Stimulated activated naive B cell treated with anti-CD40 and anti-IgM and Interleukin-4, amounts not matched to agents 10 μg/mL and 1 μg/mL and 100 μg/mL, for 72 hours (primary cell): ENCODE measurements around the gene SULT6B1.

ENCODE experiments used
- ATAC-seq, 2 donors: fragments of 150-1000 bp; cut with Tn5 transposase; replicated peaks; 2 replicates each; pipeline ENCODE4 v1.10.0; 2021; ENCODE audit warnings: moderate library complexity in 1 of 2
- DNase-seq: peaks from one replicate; pipeline ENCODE4 v3.0.0; 2021
- H3K27ac Mint-ChIP-seq: one replicate; pipeline ENCODE4 v1.8.0; 2022; ENCODE audit warnings: mild to moderate bottlenecking, mixed read lengths
- H3K27me3 Mint-ChIP-seq, 2 donors: one replicate each; pipeline ENCODE4 v1.8.0; 2022; ENCODE audit warnings: mixed read lengths in 2 of 2
- H3K36me3 Mint-ChIP-seq, 2 donors: one replicate each; pipeline ENCODE4 v1.8.0; 2022; ENCODE audit warnings: mixed read lengths in 2 of 2, mild to moderate bottlenecking in 1 of 2
- H3K4me1 Mint-ChIP-seq, 2 donors: one replicate each; pipeline ENCODE4 v1.8.0; 2022; ENCODE audit warnings: mixed read lengths in 2 of 2, mild to moderate bottlenecking in 1 of 2
- H3K4me3 Mint-ChIP-seq, 2 donors: one replicate each; pipeline ENCODE4 v1.8.0; 2022; ENCODE audit warnings: mild to moderate bottlenecking in 2 of 2, mixed read lengths in 2 of 2, moderate library complexity in 1 of 2
- H3K9me3 Mint-ChIP-seq, 2 donors: one replicate each; pipeline ENCODE4 v1.8.0; 2022; ENCODE audit warnings: mixed read lengths in 2 of 2, mild to moderate bottlenecking in 1 of 2

Gene SULT6B1

GRCh38 chr2:37149626-37150322 is 38.7 kb downstream of the SULT6B1 start:
- H3K36me3 Mint-ChIP-seq, result peaks cover 33 to 56% of the 10 kb centered on the region in 2 donors
- no peak overlapping the region for H3K27ac Mint-ChIP-seq
- peaks cover 0 to 3% of the 10 kb centered on the region in 2 donors for H3K9me3 Mint-ChIP-seq
- peak; percentile 14 to 21 for ATAC-seq
- H3K4me3 Mint-ChIP-seq, result no peak overlapping the region
- no peak for DNase-seq
- H3K4me1 Mint-ChIP-seq, result peaks cover 21 to 42% of the 10 kb centered on the region in 2 donors
- no peaks in the 10 kb centered on the region for H3K27me3 Mint-ChIP-seq

DNA sequence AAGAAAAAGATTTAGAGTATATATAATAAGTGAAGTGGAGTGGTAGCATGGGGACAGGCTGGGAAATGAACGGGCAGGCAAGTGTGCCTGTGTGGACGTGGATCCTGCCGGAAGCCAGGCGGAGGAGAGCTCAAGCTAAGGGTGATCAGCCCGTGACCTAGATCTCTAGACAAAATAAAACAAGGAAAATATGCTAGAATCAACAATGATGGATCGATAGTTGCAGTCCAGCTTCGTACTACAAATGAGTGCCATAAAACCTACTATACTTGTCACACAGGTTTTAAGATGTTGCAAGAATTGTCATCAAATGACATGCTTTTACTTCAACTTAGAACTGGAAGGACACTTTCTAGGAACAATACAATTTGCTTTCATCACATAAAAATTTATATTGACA is 40.1 kb downstream of the SULT6B1 start:
- DNase-seq, result no peak
- no peak for ATAC-seq
- H3K27ac Mint-ChIP-seq, result no peak overlapping the region
- H3K36me3 Mint-ChIP-seq, result peaks cover 31 to 48% of the 10 kb centered on the region in 2 donors
- no peaks in the 10 kb centered on the region for H3K27me3 Mint-ChIP-seq
- H3K4me1 Mint-ChIP-seq, result peaks cover 16 to 30% of the 10 kb centered on the region in 2 donors
- no peak overlapping the region for H3K4me3 Mint-ChIP-seq
- H3K9me3 Mint-ChIP-seq, result peaks cover 0 to 3% of the 10 kb centered on the region in 2 donors

DNA sequence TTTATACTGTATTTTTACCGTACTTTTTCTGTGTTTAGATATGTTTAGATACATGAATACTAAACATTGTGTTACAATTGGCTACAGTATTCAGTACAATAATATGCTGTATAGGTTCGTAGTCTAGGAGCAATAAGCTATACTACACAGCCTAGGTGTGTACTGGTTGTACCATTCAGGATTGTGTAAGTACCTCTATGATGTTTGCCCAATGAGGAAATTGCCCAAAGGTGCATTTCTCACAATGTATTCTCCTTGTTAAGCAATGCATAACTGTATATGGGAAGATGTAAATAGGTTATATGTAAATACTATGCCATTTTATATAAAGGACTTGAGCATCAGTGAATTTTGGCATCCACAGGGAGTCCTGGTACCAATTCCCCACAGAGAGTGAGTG is 42.4 kb downstream of the SULT6B1 start:
- Mint-ChIP-seq H3K4me1 (peaks cover 11 to 19% of the 10 kb centered on the region in 2 donors), H3K9me3 (no peaks in the 10 kb centered on the region), H3K27ac (no peak overlapping the region), H3K36me3 (peaks cover 26 to 44% of the 10 kb centered on the region in 2 donors), H3K4me3 (no peak overlapping the region), H3K27me3 (no peaks in the 10 kb centered on the region)
- DNase-seq (no peak), ATAC-seq (no peak)

GRCh38 chr2:37143974-37144373 is 44.5 kb downstream of the SULT6B1 start:
- H3K27ac Mint-ChIP-seq, result no peak overlapping the region
- no peak for ATAC-seq
- DNase-seq, result no peak
- H3K27me3 Mint-ChIP-seq, result no peaks in the 10 kb centered on the region
- peaks cover 6 to 12% of the 10 kb centered on the region in 2 donors for H3K4me1 Mint-ChIP-seq
- H3K36me3 Mint-ChIP-seq, result peaks cover 30 to 51% of the 10 kb centered on the region in 2 donors
- H3K9me3 Mint-ChIP-seq, result no peaks in the 10 kb centered on the region
- H3K4me3 Mint-ChIP-seq, result no peak overlapping the region

DNA sequence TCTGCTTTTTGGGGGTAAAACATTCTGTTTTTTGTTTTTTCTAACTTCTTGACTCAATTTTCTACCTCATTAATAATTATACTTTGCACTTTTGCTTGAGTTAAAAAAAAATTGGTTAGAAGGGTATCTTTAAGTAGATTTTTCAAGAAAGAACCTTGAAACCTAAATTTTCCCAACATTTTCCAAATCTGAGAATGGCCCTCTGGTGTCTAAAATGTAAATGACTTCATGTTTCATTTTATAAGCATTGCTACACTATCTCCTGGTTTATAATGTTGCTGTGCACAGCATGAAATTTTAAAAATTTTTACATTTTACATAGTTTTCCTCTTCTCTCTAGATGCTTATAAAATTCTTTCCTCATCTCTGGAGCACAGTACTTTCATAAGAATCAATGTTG is 45.9 kb downstream of the SULT6B1 start:
- Mint-ChIP-seq H3K9me3 (no peaks in the 10 kb centered on the region), H3K36me3 (peaks cover 22 to 40% of the 10 kb centered on the region in 2 donors), H3K27ac (peak overlapping the region; percentile 1), H3K4me3 (no peak overlapping the region), H3K4me1 (peaks cover 6 to 7% of the 10 kb centered on the region in 2 donors), H3K27me3 (no peaks in the 10 kb centered on the region)
- no peak for DNase-seq
- ATAC-seq, result no peak

DNA sequence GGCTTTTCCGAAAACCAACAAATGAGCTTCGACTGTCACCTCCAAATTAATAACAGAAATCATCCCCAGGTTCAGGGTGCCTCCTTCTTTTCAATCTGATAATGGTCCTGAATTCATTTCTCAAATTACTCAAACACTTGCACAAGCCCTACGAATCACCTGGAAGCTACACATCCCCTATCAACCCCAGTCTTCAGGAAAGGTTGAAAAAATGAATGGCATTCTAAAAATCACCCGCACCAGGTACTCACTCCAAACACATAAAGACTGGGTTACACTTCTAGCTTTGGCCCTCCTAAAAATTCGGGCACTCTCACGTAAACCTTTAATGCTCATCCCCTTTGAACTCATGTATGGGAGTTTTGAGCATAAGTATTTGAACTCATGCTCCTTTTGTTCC is 55.6 kb downstream of the SULT6B1 start:
- Mint-ChIP-seq H3K9me3 (no peaks in the 10 kb centered on the region), H3K27me3 (no peaks in the 10 kb centered on the region), H3K36me3 (peaks cover 51 to 56% of the 10 kb centered on the region in 2 donors), H3K27ac (no peak overlapping the region), H3K4me3 (no peak overlapping the region), H3K4me1 (no peaks in the 10 kb centered on the region)
- DNase-seq (no peak), ATAC-seq (no peak)

DNA sequence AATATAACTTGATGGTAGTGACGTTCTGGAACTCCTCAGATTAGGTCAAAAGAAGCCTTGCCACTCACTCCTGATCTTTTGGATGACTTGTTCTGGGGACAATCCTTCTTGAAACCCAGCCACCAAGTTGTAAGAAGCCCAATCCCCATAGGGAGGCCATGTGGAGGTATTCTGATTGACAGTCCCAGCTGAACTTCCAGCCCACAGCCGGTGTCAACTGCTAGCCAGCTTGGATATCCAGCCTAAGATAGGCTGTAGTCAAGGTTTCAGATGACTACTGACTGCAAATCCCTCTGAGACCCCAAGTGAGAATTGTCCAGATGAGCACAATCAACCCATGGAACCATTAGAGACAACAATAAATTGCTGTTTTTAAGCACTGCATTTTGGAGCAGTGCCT is 63.1 kb downstream of the SULT6B1 start:
- Mint-ChIP-seq H3K9me3 (no peaks in the 10 kb centered on the region), H3K36me3 (peaks cover 48 to 63% of the 10 kb centered on the region in 2 donors), H3K4me3 (no peak overlapping the region), H3K4me1 (no peaks in the 10 kb centered on the region), H3K27me3 (no peaks in the 10 kb centered on the region), H3K27ac (no peak overlapping the region)
- no peak for ATAC-seq
- DNase-seq, result no peak

GRCh38 chr2:37119157-37119556 is 69.3 kb downstream of the SULT6B1 start:
- Mint-ChIP-seq H3K27ac (no peak overlapping the region), H3K36me3 (peaks cover 38 to 50% of the 10 kb centered on the region in 2 donors), H3K27me3 (no peaks in the 10 kb centered on the region), H3K9me3 (no peaks in the 10 kb centered on the region), H3K4me1 (no peaks in the 10 kb centered on the region), H3K4me3 (no peak overlapping the region)
- DNase-seq (no peak), ATAC-seq (no peak)
